Mucosa of stomach (tissue), 1 donor: ENCODE results near the gene MAD1L1.

Experiments used
- H3K27me3 ChIP-seq: one replicate; pipeline ENCODE4 v1.7.0; 2013; ENCODE audit warnings: mild to moderate bottlenecking, low read length; ENCODE audit not compliant: control insufficient read depth, insufficient read depth
- H3K36me3 ChIP-seq: one replicate; pipeline ENCODE4 v1.7.0; 2013; ENCODE audit warnings: low read length; ENCODE audit not compliant: control insufficient read depth, insufficient read depth
- H3K4me1 ChIP-seq: one replicate; pipeline ENCODE4 v1.7.0; 2013; ENCODE audit warnings: mild to moderate bottlenecking, low read length; ENCODE audit not compliant: control insufficient read depth, insufficient read depth
- H3K4me3 ChIP-seq: one replicate; pipeline ENCODE4 v1.7.0; 2013; ENCODE audit warnings: low read length
- H3K9ac ChIP-seq: one replicate; pipeline ENCODE4 v1.7.0; 2013; ENCODE audit warnings: mild to moderate bottlenecking, low read length, moderate library complexity
- H3K9me3 ChIP-seq: one replicate; pipeline ENCODE4 v1.7.0; 2013; ENCODE audit warnings: mild to moderate bottlenecking, low read length, moderate library complexity; ENCODE audit not compliant: control insufficient read depth
- donor health status: Pancreatic carcinoma.

MAD1L1 gene

GRCh38 chr7:2232766-2233520 lies at the start of gene MAD1L1:
Gene MAD1L1, minus strand, starts transcription at chr7:2232945. Its CDS starts 2,812 bp downstream, at chr7:2230133.
- no peaks in the 10 kb centered on the region for H3K36me3 ChIP-seq
- H3K4me1 ChIP-seq = peaks cover 10% of the 10 kb centered on the region

DNA sequence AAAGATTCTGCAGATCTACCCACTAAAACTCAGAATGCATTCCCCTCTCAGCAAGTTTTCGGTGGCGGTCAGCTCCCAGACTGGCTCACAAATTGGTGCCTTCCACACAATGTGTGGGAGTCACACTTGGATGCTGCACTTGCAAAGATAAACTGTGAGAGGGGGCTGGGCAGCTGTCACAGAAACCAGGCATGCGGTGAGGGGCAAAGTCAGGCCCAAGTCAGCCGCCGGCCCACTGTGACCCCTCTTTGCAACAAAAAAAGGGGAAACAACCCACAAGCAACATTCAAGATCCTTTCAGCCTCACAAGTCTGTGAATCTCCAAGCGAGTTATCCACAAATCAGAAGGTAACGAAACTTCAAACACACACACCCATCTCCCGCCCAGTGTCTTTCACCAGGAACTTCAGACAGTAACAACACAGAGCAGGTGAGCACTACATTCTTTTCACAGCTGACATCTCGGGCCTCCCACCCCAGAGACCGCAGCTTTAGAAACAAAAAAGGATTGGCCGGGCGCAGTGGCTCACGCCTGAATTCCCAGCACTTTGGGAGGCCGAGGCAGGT lies 49.5 kb upstream of the MAD1L1 start:
- Histone ChIP-seq H3K9ac (no peak overlapping the region), H3K4me3 (no peak overlapping the region), H3K4me1 (no peaks in the 10 kb centered on the region), H3K36me3 (no peaks in the 10 kb centered on the region), H3K27me3 (no peaks in the 10 kb centered on the region), H3K9me3 (no peaks in the 10 kb centered on the region)

More at GRCh38 chr7:2232766-2233520, at the start of gene MAD1L1:
- H3K4me3 ChIP-seq = peak within 1 kb of the TSS; percentile 57
- peak within 1 kb of the TSS; percentile 80 for H3K9ac ChIP-seq
- H3K9me3 ChIP-seq = no peaks in the 10 kb centered on the region
- H3K27me3 ChIP-seq = no peaks in the 10 kb centered on the region

- H3K9me3 ChIP-seq = no peaks in the 10 kb centered on the region
- H3K36me3 ChIP-seq = no peaks in the 10 kb centered on the region
- H3K4me3 ChIP-seq = no peak overlapping the region
- no peaks in the 10 kb centered on the region for H3K27me3 ChIP-seq
- H3K9ac ChIP-seq = no peak overlapping the region
- H3K4me1 ChIP-seq = no peaks in the 10 kb centered on the region
These were observed 48.8 kb upstream of the MAD1L1 start for GRCh38 chr7:2281541-2281940.

DNA sequence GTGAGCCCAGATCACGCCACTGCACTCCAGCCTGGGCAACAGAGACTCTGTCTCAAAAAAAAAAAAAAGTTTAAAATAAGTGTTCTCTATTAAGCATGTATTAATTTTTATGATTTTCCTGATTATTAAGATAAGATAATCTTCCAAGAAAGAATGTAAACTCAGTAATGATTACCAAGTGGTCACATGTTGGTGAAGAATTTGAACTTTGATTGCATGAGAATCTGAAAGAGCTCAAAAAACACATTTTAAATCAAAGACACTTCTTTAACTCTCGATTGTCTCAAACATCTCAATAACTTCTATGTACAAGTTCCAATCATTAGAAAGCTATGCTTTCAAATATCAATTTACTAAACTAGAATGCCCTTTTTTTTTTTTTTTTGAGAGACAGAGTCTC lies 47.7 kb upstream of the MAD1L1 start:
- H3K27me3 ChIP-seq = no peaks in the 10 kb centered on the region
- H3K36me3 ChIP-seq = no peaks in the 10 kb centered on the region
- no peaks in the 10 kb centered on the region for H3K9me3 ChIP-seq
- H3K4me1 ChIP-seq = no peaks in the 10 kb centered on the region
- no peak overlapping the region for H3K4me3 ChIP-seq
- H3K9ac ChIP-seq = no peak overlapping the region

DNA sequence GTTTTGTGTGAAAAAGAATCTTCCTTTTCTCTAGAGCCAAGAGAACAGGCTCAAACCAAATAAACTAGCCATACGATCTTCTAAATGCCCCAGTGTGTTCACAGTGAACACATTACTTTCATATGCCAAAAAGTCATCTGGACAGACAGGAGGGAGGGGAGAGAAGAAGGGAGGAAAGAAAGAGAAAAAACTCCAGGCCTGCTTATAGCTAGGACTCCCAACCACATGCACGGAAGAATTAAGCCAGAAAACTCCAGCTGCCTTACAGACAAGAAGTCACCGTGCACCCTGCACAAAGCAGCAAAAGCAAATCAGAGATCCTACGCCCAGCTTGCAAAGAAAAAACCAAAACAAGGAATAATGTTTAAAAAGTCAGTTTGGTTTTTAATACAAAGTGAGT lies 47.2 kb upstream of the MAD1L1 start:
- no peaks in the 10 kb centered on the region for H3K36me3 ChIP-seq
- H3K9ac ChIP-seq = no peak overlapping the region
- H3K4me3 ChIP-seq = no peak overlapping the region
- no peaks in the 10 kb centered on the region for H3K9me3 ChIP-seq
- no peaks in the 10 kb centered on the region for H3K27me3 ChIP-seq
- no peaks in the 10 kb centered on the region for H3K4me1 ChIP-seq

DNA sequence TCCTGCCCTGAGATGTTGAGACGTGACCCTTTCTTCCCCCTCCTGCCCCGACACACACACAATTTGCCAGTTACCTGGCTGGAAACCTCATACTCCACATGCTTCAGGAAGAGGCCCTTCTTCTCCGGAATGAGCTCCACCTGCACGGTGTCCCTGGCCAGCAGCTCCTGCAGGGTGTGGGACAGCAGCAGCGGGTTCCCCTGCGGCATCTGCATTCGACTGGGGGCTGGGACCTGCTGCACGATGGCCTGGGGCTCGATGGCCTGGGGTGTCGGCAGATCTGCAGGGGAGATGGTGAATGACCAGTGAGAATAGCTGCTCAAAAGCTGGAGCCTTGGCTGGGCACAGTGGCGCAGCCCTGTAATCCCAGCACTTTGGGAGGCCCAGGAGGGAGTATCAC lies 45.3 kb upstream of the MAD1L1 start:
- no peaks in the 10 kb centered on the region for H3K9me3 ChIP-seq
- no peaks in the 10 kb centered on the region for H3K4me1 ChIP-seq
- no peaks in the 10 kb centered on the region for H3K27me3 ChIP-seq
- no peak overlapping the region for H3K9ac ChIP-seq
- no peak overlapping the region for H3K4me3 ChIP-seq
- H3K36me3 ChIP-seq = no peaks in the 10 kb centered on the region

GRCh38 chr7:2276107-2276506 lies 43.4 kb upstream of the MAD1L1 start:
- no peak overlapping the region for H3K9ac ChIP-seq
- H3K4me3 ChIP-seq = no peak overlapping the region
- no peaks in the 10 kb centered on the region for H3K36me3 ChIP-seq
- H3K27me3 ChIP-seq = no peaks in the 10 kb centered on the region
- no peaks in the 10 kb centered on the region for H3K4me1 ChIP-seq
- H3K9me3 ChIP-seq = no peaks in the 10 kb centered on the region

GRCh38 chr7:2275101-2275500 lies 42.4 kb upstream of the MAD1L1 start:
- Histone ChIP-seq H3K4me1 (no peaks in the 10 kb centered on the region), H3K4me3 (no peak overlapping the region)

GRCh38 chr7:2274666-2275065 lies 41.9 kb upstream of the MAD1L1 start:
- Histone ChIP-seq H3K9me3 (no peaks in the 10 kb centered on the region), H3K4me3 (no peak overlapping the region), H3K4me1 (no peaks in the 10 kb centered on the region), H3K36me3 (no peaks in the 10 kb centered on the region), H3K9ac (no peak overlapping the region), H3K27me3 (no peaks in the 10 kb centered on the region)

More at GRCh38 chr7:2275101-2275500, 42.4 kb upstream of the MAD1L1 start:
- H3K27me3 ChIP-seq = no peaks in the 10 kb centered on the region
- no peak overlapping the region for H3K9ac ChIP-seq
- no peaks in the 10 kb centered on the region for H3K9me3 ChIP-seq
- H3K36me3 ChIP-seq = no peaks in the 10 kb centered on the region

DNA sequence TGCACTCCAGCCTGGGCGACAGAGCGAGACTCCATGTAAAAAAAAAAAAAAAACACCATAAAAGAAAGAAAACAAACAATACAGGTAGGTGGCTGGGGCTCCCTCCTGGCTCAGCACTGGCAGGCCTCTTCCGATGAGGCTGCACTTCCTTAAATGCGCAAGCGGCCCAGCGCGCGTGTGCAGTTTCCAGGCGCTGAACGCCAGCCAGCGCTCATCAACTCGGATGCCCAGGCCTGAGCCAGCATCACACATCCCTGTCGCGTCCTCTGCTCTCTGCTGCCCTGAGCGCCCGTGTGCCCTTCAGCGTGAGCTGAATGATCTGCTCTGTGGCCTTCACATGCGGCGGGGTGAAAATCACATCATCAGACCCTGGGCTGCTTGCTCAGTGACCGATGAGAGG lies 41.1 kb upstream of the MAD1L1 start:
- Histone ChIP-seq H3K4me3 (no peak overlapping the region), H3K9me3 (no peaks in the 10 kb centered on the region), H3K27me3 (no peaks in the 10 kb centered on the region), H3K9ac (no peak overlapping the region), H3K36me3 (no peaks in the 10 kb centered on the region), H3K4me1 (no peaks in the 10 kb centered on the region)

DNA sequence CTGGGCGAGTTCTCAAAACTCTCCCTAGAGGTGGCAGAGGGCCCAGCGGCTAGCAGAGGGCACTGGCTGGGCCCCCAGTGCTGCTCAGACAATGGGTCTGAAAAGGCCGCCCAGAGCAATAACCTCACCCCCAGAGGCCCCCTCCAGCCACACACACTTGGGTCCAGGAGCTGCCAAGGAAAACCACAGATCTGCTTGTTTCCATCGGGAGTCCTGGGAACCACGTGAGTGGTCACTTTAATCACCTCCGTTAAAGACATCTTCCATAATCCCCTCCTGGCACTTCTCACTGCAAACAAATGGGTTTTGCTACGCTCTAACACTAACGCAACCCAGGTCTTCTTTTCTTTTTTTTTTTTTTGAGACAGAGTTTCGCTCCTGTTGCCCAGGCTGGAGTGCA lies 39.3 kb upstream of the MAD1L1 start:
- no peaks in the 10 kb centered on the region for H3K36me3 ChIP-seq
- no peaks in the 10 kb centered on the region for H3K27me3 ChIP-seq
- H3K4me1 ChIP-seq = no peaks in the 10 kb centered on the region
- H3K4me3 ChIP-seq = no peak overlapping the region
- H3K9me3 ChIP-seq = no peaks in the 10 kb centered on the region
- no peak overlapping the region for H3K9ac ChIP-seq

- H3K9ac ChIP-seq = no peak overlapping the region
- no peaks in the 10 kb centered on the region for H3K36me3 ChIP-seq
- H3K4me1 ChIP-seq = no peaks in the 10 kb centered on the region
- H3K4me3 ChIP-seq = no peak overlapping the region
- H3K9me3 ChIP-seq = no peaks in the 10 kb centered on the region
- H3K27me3 ChIP-seq = no peaks in the 10 kb centered on the region
These were observed 38.7 kb upstream of the MAD1L1 start for GRCh38 chr7:2271273-2272026.
